Midbrain (tissue), 1 donor: ENCODE data around the gene TTC7B.

Source experiments
- DNase-seq: peaks from one replicate; lab custom pipeline; 2025; lab: John Stamatoyannopoulos, UW

The TTC7B gene

DNA sequence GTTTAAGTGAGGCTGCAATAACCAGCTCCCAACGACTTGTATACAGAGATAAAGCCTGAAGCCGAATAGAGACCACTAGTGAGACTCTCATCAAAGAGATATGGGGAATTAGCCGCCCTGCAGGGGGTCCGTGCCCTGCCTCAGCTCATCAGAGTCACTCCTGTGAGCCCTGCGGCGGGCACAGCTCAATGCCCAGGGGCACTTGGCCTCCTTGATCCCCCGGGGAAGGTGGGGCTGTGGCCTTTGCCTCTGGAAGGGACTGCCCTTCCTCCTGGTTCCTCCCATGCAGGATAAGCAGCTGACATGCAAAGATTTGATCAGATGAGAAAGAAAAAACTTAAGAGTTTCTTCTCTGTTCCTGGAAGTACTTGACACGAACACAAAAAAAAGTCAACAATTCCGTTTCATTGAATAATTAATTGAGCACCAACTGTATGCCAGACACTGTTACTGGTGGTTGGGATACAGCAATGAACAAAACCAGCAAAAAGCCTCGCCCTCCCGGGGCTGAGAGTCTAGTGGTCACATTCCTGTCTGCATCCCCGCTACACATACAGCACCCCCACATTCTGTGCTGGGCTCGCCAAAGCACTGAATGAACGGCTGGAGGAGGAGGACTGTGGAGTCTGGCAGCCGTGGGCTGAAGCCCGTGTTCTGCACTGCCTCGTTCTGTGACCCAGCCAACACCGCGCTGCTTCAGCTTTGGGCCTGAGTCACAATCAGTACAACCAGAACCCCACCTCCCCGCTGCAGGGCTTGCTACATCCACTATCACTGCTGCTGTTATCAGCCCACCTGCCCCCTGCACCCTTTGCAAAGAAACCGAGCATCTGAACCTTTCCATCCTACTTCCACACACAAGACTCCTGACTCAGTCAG is 10.3 kb downstream of the TTC7B start:
- peak; percentile 11 for DNase-seq

DNA sequence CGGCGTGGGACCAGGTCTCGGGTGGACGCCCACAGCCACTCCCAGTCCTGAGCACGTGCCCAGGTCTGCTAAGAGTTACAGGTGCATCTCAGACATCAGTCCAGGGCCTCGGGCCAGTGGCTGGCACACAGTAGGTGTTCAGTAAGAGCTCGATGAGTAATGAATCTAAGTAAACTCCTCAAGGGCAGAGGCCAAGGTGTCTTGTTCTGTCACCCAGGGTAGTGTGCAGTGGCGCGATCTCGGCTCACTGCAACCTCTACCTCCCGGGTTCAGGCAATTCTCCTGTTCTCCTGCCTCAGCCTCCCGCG is 11.2 kb downstream of the TTC7B start:
- no peak for DNase-seq

DNA sequence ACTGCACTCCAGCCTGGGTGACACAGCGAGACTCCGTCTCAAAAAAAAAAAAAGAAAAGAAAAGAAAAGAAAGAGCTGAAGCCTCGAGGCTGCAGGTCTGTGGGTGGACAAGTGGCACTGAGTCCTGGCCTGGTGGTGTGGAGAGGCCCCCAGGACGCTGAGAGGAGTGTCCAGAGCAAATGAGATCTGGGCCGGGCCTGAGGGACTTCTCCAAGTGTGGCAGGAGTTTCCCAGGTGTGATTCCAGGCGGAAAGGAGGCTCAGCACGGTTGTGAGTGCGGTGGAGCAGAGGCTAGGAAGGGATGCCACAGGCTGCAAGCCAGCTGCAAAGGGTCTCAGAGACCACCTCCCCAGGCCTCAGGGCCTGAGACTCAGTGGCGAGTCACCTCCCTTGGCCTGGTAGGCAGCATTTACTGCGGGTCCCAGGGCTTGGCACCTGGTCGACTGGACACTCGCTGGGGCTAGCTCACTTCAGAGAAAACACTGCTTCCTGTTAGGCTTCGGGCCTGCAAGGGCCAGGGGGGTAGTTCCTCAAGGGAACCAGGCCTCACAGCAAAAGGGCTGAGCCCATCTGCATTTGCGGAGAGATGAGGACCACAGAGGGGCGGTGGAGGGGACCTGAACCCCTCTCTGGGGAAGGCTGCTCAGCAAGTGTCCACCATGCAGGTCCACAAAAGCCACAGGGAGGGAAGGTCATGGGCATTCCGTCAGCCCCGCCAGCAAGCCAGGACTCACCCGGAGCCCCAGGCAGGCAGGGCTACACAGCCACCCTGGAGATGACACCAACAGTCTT is 11.7 kb downstream of the TTC7B start:
- no peak for DNase-seq

DNA sequence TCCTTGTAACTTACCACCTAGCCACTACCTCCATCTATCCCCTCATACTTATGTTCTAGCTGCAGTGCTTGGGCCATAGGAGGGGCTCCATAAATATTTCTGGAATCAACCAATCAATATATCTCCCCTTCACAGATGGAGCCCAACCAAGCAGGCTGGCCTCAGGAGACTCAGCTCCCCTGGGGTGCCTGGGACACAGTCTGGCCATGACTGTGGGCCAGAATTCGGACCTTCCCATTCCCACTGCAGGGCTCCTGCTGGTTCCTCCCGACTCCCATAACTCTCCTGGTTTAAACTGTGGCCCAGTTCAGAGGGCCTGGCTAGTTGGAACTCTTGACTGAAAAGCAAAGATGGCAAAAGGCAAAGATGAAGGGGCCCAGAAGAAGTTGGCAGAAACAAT is 13.0 kb downstream of the TTC7B start:
- no peak for DNase-seq

DNA sequence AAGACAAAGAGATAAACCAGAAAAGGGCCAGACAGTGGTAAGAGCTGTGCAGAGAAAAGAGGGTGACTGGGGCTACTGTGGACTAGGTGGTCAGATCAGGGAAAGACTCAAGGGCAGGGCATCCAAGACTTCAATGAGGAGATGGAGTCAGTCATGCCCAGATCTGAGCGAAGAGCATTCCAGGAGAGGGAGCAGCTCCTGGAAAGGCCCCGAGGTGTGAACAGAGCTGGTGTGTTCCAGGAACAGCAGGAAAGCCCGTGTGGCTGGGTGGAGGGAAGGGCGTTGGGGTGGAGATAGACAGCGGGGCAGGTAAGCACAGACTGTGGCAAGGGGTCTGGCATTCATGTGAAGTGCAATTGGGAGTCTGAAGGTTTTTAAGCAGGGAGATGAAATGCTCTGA is 16.8 kb downstream of the TTC7B start:
- DNase-seq: no peak

DNA sequence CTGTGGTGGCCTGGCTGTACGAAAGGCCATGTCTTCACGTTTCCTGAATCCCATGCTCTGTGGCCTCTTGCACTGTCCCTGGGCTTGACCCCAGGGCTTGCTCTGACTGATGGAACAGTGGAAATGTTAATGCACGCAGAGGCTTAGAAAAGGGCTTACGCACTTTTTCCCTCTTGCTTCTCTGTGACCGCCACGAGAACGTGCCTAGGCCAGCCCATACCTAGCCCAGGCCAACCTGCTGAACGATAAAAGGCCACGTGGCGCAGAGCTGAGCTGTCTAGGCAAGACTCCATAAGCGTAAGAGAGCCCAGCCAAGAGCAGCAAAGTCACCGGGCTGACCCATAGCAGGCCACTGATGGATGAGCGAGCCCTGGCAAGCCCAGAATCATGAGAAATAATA is 18.3 kb downstream of the TTC7B start:
- DNase-seq: no peak

DNA sequence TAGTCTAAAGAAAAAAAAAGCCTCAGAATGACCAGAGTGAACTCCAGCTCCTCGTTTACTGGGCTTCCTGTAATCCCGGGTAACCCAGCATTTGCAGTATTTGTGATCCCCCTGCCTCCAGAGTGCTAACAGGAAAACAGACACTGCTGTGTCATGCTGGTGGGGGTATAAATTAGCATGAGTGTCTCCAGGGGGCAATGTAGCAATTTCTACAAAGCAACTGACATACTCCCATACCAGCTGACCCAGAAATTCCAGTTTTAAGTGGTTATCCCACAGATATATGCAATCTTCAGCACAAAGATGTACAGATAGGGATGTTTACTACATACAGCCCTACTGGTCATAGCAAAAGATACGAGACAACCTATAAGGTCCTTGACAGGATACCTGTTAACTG is 18.8 kb downstream of the TTC7B start:
- no peak for DNase-seq

DNA sequence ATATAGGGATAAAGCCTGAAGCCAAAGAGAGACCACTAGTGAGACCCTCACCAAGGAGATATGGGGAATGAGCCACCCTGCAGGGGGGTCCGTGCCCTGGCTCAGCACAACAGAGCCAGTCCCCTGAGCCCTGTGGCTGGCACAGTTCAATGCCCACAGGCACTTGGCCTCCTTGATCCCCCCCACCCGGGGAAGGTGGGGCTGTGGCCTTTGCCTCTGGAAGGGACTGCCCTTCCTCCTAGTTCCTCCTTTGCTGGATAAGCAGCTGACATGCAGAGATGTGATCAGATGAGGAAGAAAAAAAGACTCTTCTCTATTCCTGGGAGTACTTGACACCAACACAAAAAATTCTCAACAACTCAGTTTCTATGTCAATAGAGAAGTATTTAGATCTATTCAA is 19.9 kb downstream of the TTC7B start:
- DNase-seq: peak; percentile 21

DNA sequence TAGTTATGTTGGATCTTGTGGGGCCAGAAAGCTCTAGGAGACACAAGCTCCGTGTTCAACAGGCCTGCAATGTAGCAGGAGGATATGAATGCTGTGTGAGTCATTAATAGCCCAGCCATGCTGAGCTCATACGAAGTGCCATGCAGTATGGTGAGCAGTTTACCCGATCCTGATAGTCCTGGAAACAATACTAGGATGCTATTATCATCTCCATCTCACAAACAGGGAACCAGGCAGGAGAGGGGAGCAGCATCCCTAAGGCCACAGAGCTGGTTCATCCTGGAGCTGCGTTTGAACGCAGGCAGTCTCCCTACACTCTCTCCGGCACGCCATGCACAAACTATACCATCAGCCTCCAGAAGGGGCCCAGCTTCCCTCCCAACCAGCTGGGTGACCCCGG is 20.5 kb downstream of the TTC7B start:
- DNase-seq: no peak

DNA sequence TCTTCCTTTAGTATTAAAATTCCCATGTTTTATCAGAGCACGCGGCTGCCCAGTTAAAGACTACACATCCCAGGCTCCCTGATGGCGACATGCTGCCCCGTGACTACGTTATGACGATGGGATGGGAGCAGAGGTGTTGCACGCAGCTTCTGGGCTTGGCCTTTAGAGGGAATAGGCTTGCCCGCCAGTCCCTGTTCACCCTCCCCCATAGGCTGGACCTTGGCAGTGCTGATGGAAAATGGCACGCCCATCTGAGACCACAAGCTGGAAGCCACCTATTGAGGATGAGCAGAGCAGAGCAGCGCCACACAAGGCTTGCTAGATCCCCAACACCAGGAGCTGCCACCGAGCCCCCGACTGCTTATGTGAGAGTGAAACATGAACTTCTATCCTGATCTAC is 24.7 kb downstream of the TTC7B start:
- no peak for DNase-seq

DNA sequence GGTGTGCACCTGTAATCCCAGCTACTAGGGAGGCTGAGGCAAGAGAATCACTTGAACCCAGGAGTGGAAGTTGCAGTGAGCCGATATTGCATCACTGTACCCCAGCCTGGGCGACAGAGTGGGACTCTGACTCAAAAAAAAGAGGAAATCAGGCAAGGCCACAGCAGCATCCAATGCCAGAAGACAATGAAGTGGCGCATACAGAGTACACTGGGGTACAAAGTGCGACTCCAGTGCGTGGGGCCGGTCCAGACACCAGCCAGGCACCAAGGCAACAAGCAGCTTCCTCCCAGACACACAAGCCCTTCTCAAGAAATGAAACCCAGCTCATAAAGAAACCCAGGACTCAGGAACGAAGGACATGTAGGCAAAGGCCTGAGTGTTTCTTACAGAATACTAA is 28.2 kb downstream of the TTC7B start:
- no peak for DNase-seq

DNA sequence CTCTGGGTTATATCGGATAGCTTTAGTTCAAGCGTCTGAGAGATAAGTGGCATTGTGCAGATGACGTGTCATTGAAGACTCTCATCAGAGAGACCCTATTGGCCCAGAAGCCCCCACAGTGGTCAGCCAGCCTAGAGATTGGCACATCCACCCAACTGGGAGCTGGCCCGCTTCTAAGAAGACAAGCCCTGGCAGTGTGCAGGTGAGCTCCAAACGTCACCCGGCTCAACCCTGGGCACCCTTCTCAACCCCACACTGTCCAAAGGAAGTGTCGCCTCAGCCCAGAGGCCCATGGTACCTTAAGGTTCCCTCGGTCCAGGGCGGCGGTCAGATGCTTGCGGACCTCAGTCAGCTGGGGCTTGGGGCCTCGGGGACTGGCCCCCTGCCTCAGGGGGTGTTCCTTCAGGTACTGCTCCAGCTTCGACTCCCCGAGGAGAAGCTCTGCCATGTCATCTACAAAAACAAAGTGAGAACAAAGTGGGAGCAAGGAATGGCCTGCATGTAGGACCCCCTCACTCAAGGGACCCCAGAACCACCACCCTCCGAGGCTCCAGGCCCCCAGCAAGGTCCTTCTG is 30.3 kb downstream of the TTC7B start:
- DNase-seq: no peak

DNA sequence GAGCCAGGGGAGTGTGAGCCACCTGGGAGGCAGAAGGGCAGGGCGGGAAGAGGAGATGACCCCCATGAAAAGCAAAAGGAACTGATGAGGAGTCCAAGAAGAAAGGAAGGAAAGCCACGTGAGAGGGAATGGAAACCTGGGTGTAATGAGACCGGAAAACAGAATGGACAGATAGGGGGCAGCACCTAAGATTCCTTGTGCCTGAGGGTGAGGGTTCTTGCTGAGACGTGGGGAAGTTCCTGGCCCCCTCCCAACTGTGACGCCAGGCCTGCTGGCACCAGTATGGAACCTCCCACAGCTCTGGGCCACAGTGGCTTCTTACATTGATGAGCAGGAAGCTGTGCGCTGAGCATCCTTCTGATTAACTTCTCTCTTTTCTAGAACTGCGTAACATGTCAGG is 30.8 kb downstream of the TTC7B start:
- DNase-seq: peak; percentile 61

DNA sequence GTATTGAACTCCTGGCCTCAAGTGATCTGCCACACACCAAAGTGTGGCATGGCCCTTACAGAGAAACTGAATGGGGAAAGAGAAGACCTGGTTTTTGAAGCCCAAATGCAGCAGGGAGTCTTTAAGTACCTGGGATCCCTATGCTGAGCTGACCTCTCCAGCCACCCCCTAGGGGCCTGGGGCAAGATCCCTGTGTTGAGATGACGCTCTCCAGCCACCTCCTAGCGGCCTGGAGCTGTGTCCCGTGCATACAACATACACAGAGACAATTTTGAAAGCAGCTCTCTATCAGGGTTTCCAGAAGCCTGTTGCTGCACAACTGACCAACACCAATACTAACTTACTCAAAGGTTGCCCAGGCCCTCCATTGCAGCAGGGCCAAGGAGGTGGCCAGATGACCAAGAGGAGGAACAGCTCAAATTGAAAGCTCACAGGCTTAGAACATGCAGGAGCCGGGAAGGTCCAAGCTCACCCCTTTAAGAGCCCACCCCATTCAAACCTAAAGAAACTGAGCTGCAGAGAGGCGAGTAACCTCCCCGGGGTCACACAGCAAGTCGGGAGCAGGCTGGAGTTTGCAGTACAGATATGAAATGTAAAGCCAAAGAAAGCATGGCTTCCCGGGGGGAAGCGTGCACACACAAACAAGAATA is 31.5 kb downstream of the TTC7B start:
- no peak for DNase-seq

DNA sequence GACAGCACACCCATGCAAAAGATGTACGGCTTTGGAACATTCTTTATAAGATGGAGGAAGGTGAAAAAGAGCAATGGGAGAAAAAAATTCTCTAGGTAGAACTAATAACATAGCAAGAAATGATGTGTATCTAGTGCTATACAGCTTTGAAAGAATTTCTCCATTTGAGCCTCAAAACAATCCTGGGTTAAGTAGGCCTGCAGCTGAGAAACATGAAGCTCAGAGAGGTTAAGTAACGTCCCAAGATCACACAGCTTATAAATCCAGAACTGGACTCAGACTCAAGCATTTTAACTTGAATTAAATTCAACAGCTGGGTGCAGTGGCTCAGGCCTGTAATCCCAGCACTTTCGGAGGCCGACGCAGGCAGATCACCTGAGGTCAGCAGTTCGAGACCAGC is 32.9 kb downstream of the TTC7B start:
- DNase-seq: no peak

DNA sequence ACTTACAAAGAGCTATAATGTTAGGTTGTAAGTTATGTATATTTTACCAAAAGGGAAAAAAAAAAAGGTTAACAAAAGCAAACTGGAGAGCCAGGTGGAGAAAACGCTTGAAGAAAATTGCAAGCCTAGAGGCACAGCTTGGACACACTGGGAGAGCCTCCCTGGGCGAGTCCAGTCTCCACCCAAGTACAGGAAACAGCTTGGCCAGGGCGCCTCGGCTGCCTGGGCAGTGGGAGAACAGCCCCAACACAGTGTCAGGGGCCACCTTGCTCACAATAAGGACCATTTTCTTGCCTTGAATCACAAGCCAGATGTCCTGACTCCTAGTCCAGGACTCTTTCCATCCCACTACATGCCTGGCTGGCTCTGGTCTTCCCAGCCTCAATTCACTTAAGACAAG is 33.3 kb downstream of the TTC7B start:
- no peak for DNase-seq

DNA sequence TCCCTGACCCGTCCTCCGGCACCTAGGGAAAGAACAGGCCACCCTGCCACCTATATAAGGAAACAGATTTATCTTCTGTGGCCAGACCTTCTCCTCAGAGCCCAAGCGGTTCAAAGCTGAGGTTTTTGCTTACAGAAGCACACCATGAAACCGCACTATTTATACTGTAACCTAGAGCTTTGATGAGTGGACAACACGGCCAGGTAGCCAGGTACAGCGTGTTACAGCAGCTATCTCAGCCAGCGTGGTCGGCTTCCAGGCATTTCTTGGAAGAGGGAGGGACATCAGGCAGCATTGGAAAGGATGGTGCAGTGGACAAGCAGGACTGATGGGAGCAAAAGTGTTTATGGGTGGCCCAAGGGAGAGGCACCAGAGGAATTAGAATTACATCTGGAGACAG is 34.4 kb downstream of the TTC7B start:
- DNase-seq: no peak

DNA sequence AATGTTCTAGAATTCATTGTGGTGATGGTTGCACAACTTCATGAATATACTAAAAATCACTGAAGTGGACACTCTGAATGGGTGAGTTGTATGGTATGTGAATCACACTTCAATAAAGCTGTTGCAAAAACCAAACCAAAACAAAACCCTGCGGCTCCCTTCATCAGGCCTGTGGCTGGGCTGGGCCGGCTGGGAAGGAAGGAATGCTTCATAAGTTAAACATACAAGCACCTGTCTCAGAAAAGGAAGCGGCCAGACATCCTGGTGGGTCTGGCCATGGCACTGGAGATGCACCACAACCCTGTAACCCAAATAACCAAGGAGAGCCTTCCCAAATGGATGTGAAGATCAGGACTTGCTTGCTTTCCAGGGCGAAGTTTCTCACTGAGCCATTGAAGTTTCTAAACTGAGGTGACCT is 34.9 kb downstream of the TTC7B start:
- DNase-seq: no peak

DNA sequence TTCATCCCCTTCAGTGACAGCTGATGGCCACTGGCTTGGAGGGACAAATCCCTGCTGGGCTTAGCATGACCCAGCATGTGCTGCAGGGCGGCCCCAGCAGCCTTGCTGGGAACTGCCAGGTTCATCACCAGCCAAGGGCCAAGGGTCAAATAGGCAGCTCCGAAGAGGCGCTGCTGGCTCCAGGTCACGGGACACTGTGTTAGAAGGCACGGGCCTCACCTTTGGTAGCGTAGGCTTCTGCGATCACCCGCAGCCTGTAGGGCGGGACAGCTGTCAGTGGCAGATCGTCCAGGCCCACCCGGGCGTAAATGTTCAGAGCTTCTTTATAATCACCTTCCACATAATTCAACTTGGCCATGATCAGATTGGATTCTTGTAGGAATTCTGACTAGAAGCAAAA is 35.7 kb downstream of the TTC7B start:
- DNase-seq: no peak

DNA sequence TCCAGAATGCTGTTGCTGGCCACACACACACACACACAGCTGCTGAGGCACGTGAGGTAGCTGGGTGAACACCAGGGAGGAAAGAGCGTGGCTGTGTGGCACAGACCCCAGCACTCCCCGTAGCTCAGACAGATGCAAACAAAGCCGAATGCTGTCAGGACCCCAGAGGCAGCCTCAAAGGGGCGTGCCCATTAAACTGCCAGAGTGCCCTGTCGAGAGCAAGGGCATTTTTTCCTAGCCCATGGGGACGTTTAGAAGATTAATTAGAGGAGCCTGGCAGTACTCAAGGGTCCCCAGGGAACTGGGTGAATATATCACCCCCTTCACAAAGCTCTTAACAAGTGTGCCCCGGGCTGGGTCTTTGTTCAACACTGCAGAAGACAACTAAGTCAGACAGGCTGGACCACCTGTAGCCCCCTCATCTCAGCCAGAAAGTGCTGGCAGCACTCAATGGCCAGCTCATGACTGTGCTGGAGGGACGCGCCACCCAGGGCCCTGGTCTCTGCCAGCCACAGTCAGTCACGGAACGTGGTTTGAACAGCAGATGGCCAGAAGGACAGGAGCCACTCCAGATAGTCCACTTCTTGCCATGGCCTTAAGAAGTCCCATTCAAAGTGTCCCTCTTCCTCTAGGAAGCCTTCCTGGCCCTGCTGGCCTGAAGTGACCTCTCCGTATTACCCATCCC is 37.5 kb downstream of the TTC7B start:
- no peak for DNase-seq

DNA sequence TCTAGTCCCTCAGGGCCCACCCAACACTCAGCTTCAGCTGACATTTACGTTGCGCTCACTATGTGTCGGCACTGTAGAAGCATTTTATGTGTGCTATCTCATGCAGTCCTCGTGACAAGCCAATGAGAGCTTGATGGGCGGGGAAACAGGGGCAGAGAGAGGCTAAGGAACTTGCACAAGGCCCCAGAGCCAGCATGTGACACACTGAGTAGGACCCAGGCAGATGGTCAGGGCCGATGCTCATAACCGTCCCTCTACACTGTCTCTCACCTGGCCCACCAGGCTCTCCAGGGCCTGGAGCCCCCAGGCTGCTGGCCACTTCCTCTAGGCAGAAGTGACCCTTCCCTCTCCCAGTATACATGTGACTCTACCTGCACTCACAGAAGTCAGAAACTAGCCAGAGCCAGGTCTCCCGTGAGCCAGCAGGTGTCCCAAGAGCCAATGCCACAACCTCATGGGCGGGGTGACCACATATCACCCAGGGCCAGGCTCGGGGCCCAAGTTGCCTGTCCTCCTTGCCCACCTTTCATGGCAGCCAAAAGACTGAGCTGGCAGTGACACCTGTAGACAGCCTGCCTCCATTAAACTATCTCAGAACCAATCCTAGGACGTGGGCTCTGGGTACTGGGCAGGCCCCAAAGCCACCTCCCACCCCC is 38.3 kb downstream of the TTC7B start:
- DNase-seq: no peak

DNA sequence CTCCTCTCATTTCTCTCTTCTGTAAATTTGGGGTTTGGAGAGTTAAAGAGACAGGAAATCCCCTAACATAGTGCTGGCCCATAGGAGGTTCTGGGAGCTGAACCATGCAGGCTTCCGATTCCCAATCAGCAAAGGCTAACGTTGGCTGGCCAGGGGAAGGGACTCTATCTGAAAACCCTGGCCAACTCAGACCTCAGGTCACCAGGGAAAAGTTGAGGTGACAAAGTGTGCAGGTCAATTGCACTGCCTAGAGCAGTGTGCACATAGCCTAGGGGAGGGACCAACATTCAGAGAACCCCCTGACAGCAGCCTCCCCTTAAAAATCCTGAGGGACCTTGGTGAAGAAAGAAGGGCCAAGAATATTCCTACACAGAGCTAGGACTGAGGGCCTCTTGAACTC is 38.9 kb downstream of the TTC7B start:
- no peak for DNase-seq
